ENCODE results near the gene SSPN. TPM values are rescaled to one million over a fixed set of nuclear protein-coding genes. Genes with fewer than 3 reads are reported as not detected.
"Not testable (repeated sequence)": the region's sequence is repeated elsewhere in the genome, so short reads cannot be mapped to it uniquely, and the experiment has no call there.

Gene SSPN
- total RNA-seq, 1 experiment from 2014 or later: not detected

DNA sequence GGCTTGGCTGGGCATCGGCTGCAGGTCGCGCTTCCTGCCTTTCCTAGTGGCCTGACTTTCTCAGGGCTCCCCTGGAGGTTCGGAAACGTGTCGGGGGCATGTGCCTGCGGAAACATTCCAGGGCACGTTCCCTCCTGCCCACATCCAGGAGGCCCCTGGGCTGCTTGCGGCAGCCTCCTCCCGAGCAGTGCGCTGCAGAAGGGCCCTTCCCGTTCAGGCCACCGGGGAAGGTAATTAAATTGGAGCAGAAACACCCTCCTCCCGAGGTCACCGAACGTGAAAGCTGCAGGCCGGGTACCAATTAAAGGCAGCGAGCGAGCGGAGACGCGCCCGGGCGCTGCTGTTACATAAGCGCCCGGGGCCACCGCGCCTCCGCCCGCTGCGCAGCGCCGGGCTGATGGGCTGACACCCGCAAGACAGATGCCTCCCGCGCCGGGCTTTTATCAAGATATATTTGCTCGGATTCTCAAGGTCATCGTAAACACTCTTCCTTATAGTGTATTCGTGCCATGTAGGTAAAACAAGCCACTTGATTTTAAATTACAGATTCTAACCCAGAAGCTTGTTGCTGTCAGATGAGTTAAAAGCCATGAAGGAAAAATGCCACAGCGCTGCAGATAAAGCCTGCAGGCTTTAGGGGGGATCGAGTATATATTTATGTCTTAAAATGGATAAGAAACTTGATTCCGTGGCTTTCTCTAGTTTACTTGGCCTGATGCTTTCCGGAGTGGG, 31.4 kb downstream of the SSPN start:
- no peak overlapping the region for H2AFZ ChIP-seq (ENCODE audit: low read length)
- DNase-seq: no peak
- no peak overlapping the region for H3K4me3 ChIP-seq (ENCODE audit: low read length)
- no peaks in the 10 kb centered on the region for H3K9me3 ChIP-seq (ENCODE audit: low read length)
- H3K9ac ChIP-seq (ENCODE audit: low read length): no peak overlapping the region
- H3K79me2 ChIP-seq (ENCODE audit: low read length): no peaks in the 10 kb centered on the region
- no peaks in the 10 kb centered on the region for H3K9me2 ChIP-seq (replicated peaks; ENCODE audit: insufficient read depth, low read length)
- H4K20me1 ChIP-seq (ENCODE audit: insufficient read depth, low read depth, low read length): no peaks in the 10 kb centered on the region
- H3K27ac ChIP-seq (ENCODE audit: low read length): no peak overlapping the region
- no peaks in the 10 kb centered on the region for H3K27me3 ChIP-seq (ENCODE audit: low read length)
- no peaks in the 10 kb centered on the region for H3K4me1 ChIP-seq (ENCODE audit: low read length)
- no peaks in the 10 kb centered on the region for H3K36me3 ChIP-seq (ENCODE audit: insufficient read depth, low read length)
- H3K4me2 ChIP-seq (ENCODE audit: low read depth, low read length, poor library complexity, severe bottlenecking): no peak overlapping the region

DNA sequence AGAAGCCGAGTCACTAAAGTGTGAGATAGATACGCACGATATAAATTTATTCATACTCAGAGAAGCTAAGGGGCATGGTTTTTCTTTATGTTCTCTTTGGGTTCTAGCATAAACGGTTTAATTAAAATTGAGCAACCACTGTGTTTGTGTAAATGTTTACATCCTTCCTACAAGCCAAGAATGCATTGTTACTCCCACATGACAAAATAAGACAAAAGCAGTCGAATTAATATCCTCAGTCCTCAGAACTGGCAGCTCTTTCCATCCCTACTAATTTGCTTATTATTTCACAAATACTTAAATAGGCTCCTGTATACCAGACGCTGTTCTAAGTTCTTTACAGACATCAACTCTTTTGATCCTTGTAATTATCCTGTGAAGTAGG, 32.0 kb downstream of the SSPN start:
- Histone ChIP-seq H3K9me3 (ENCODE audit: low read length) (no peaks in the 10 kb centered on the region), H3K79me2 (ENCODE audit: low read length) (no peaks in the 10 kb centered on the region), H3K9me2 (replicated peaks; ENCODE audit: insufficient read depth, low read length) (no peaks in the 10 kb centered on the region), H3K27ac (ENCODE audit: low read length) (no peak overlapping the region), H3K36me3 (ENCODE audit: insufficient read depth, low read length) (no peaks in the 10 kb centered on the region), H3K4me2 (ENCODE audit: low read depth, low read length, poor library complexity, severe bottlenecking) (no peak overlapping the region), H3K4me1 (ENCODE audit: low read length) (no peaks in the 10 kb centered on the region), H4K20me1 (ENCODE audit: insufficient read depth, low read depth, low read length) (no peaks in the 10 kb centered on the region), H3K9ac (ENCODE audit: low read length) (no peak overlapping the region), H2AFZ (ENCODE audit: low read length) (no peak overlapping the region), H3K27me3 (ENCODE audit: low read length) (no peaks in the 10 kb centered on the region), H3K4me3 (ENCODE audit: low read length) (no peak overlapping the region)
- no peak for DNase-seq

DNA sequence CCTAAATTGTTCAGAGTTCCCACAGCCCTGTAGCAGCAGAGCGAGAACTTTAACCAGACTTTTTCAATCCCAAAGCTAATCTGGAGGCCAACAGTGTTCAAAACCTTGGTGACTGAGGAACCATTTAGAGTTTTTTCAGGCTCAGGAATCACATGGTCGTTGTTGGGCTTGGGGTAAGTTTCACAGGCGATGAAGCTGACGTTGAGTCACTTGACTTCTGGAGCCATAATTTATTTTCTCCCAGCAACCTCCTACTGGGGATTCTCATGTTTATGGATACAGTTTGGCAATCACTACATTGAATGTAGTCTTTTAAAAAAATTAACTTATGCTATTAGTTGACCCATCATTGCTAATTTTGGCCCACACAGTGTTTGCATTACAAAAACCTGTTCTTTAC, 34.5 kb downstream of the SSPN start:
- Histone ChIP-seq H3K9me3 (ENCODE audit: low read length) (no peaks in the 10 kb centered on the region), H3K4me2 (ENCODE audit: low read depth, low read length, poor library complexity, severe bottlenecking) (no peak overlapping the region), H3K9me2 (replicated peaks; ENCODE audit: insufficient read depth, low read length) (no peaks in the 10 kb centered on the region), H3K36me3 (ENCODE audit: insufficient read depth, low read length) (no peaks in the 10 kb centered on the region), H3K79me2 (ENCODE audit: low read length) (no peaks in the 10 kb centered on the region), H3K4me1 (ENCODE audit: low read length) (no peaks in the 10 kb centered on the region), H3K27me3 (ENCODE audit: low read length) (no peaks in the 10 kb centered on the region), H3K4me3 (ENCODE audit: low read length) (no peak overlapping the region), H2AFZ (ENCODE audit: low read length) (no peak overlapping the region), H4K20me1 (ENCODE audit: insufficient read depth, low read depth, low read length) (no peaks in the 10 kb centered on the region), H3K27ac (ENCODE audit: low read length) (no peak overlapping the region), H3K9ac (ENCODE audit: low read length) (no peak overlapping the region)
- no peak for DNase-seq

GRCh38 chr12:26231470-26231869, 36.1 kb downstream of the SSPN start:
- no peaks in the 10 kb centered on the region for H4K20me1 ChIP-seq (ENCODE audit: insufficient read depth, low read depth, low read length)
- no peak for DNase-seq
- no peaks in the 10 kb centered on the region for H3K27me3 ChIP-seq (ENCODE audit: low read length)
- no peaks in the 10 kb centered on the region for H3K9me3 ChIP-seq (ENCODE audit: low read length)
- no peaks in the 10 kb centered on the region for H3K36me3 ChIP-seq (ENCODE audit: insufficient read depth, low read length)
- no peaks in the 10 kb centered on the region for H3K4me1 ChIP-seq (ENCODE audit: low read length)
- no peak overlapping the region for H3K4me3 ChIP-seq (ENCODE audit: low read length)
- H3K79me2 ChIP-seq (ENCODE audit: low read length): no peaks in the 10 kb centered on the region
- H3K4me2 ChIP-seq (ENCODE audit: low read depth, low read length, poor library complexity, severe bottlenecking): no peak overlapping the region
- H3K9me2 ChIP-seq (replicated peaks; ENCODE audit: insufficient read depth, low read length): no peaks in the 10 kb centered on the region
- H3K9ac ChIP-seq (ENCODE audit: low read length): no peak overlapping the region
- no peak overlapping the region for H3K27ac ChIP-seq (ENCODE audit: low read length)
- H2AFZ ChIP-seq (ENCODE audit: low read length): no peak overlapping the region

- no peak overlapping the region for H3K4me2 ChIP-seq (ENCODE audit: low read depth, low read length, poor library complexity, severe bottlenecking)
- H3K9ac ChIP-seq (ENCODE audit: low read length): no peak overlapping the region
- no peaks in the 10 kb centered on the region for H3K79me2 ChIP-seq (ENCODE audit: low read length)
- no peaks in the 10 kb centered on the region for H3K27me3 ChIP-seq (ENCODE audit: low read length)
- H3K27ac ChIP-seq (ENCODE audit: low read length): no peak overlapping the region
- no peak overlapping the region for H2AFZ ChIP-seq (ENCODE audit: low read length)
- no peak for DNase-seq
- H3K9me2 ChIP-seq (replicated peaks; ENCODE audit: insufficient read depth, low read length): no peaks in the 10 kb centered on the region
- no peaks in the 10 kb centered on the region for H3K9me3 ChIP-seq (ENCODE audit: low read length)
- no peaks in the 10 kb centered on the region for H3K4me1 ChIP-seq (ENCODE audit: low read length)
- no peak overlapping the region for H3K4me3 ChIP-seq (ENCODE audit: low read length)
- no peaks in the 10 kb centered on the region for H4K20me1 ChIP-seq (ENCODE audit: insufficient read depth, low read depth, low read length)
- H3K36me3 ChIP-seq (ENCODE audit: insufficient read depth, low read length): no peaks in the 10 kb centered on the region
Observed at GRCh38 chr12:26231921-26232320, 36.5 kb downstream of the SSPN start.

GRCh38 chr12:26233631-26234030, 38.3 kb downstream of the SSPN start:
- Histone ChIP-seq H3K4me3 (ENCODE audit: low read length) (no peak overlapping the region), H3K9me2 (replicated peaks; ENCODE audit: insufficient read depth, low read length) (no peaks in the 10 kb centered on the region), H3K9ac (ENCODE audit: low read length) (no peak overlapping the region), H3K79me2 (ENCODE audit: low read length) (no peaks in the 10 kb centered on the region), H3K4me1 (ENCODE audit: low read length) (no peaks in the 10 kb centered on the region), H4K20me1 (ENCODE audit: insufficient read depth, low read depth, low read length) (no peaks in the 10 kb centered on the region), H3K27me3 (ENCODE audit: low read length) (no peaks in the 10 kb centered on the region), H3K4me2 (ENCODE audit: low read depth, low read length, poor library complexity, severe bottlenecking) (no peak overlapping the region), H3K36me3 (ENCODE audit: insufficient read depth, low read length) (no peaks in the 10 kb centered on the region), H3K27ac (ENCODE audit: low read length) (no peak overlapping the region), H2AFZ (ENCODE audit: low read length) (no peak overlapping the region), H3K9me3 (ENCODE audit: low read length) (no peaks in the 10 kb centered on the region)
- DNase-seq: no peak

- not testable (repeated sequence) for H3K4me2 ChIP-seq (ENCODE audit: low read depth, low read length, poor library complexity, severe bottlenecking); H2AFZ ChIP-seq (ENCODE audit: low read length); H3K4me1 ChIP-seq (ENCODE audit: low read length)
Observed at GRCh38 chr12:26235465-26235864, 40.1 kb downstream of the SSPN start.

DNA sequence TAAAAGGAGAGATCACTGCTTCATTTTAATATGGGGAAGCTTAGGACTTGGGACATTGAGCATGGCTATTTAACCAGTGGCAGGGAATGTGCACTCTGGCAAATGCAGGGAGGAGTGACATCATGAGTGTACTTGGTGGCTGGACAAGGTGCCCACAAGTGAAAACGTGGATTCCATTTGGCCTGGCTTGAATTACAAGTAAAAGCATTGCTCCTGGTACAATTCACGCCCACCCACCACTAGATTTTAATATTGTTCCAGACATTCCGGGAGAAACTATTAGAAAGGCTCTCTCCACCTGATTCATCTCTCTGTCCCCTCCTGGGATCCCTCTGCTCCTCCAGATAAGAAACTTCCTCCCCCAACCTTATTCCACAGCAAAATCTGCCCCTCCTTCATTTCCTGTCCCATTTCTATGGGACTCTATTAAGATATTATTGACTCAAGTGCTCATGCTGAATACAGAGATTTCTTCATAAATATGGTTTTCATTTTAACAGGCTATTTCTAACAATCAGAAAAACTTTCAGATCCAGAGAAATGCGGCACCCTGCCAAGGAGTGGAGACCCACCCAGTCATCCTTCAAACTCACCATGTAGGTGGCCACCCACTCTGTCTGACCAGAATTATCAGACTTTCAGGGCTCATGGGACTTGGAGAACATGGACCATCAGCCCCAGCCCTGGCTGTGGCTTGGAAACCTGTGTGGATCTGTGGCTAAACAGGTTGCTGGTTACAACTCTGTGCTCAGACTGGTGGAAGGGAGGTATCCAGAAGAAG, 43.2 kb downstream of the SSPN start:
- no peaks in the 10 kb centered on the region for H3K9me2 ChIP-seq (replicated peaks; ENCODE audit: insufficient read depth, low read length)
- H3K9me3 ChIP-seq (ENCODE audit: low read length): no peaks in the 10 kb centered on the region
- H3K4me2 ChIP-seq (ENCODE audit: low read depth, low read length, poor library complexity, severe bottlenecking): no peak overlapping the region
- no peaks in the 10 kb centered on the region for H4K20me1 ChIP-seq (ENCODE audit: insufficient read depth, low read depth, low read length)
- H3K27me3 ChIP-seq (ENCODE audit: low read length): no peaks in the 10 kb centered on the region
- no peaks in the 10 kb centered on the region for H3K4me1 ChIP-seq (ENCODE audit: low read length)
- H3K36me3 ChIP-seq (ENCODE audit: insufficient read depth, low read length): no peaks in the 10 kb centered on the region
- H2AFZ ChIP-seq (ENCODE audit: low read length): no peak overlapping the region
- no peak overlapping the region for H3K4me3 ChIP-seq (ENCODE audit: low read length)
- H3K79me2 ChIP-seq (ENCODE audit: low read length): no peaks in the 10 kb centered on the region
- no peak overlapping the region for H3K27ac ChIP-seq (ENCODE audit: low read length)
- no peak for DNase-seq
- no peak overlapping the region for H3K9ac ChIP-seq (ENCODE audit: low read length)

More at GRCh38 chr12:26235465-26235864, 40.1 kb downstream of the SSPN start:
- H3K9ac ChIP-seq (ENCODE audit: low read length); H3K9me3 ChIP-seq (ENCODE audit: low read length); H3K79me2 ChIP-seq (ENCODE audit: low read length); H3K27me3 ChIP-seq (ENCODE audit: low read length); H3K27ac ChIP-seq (ENCODE audit: low read length); H4K20me1 ChIP-seq (ENCODE audit: insufficient read depth, low read depth, low read length); H3K4me3 ChIP-seq (ENCODE audit: low read length); DNase-seq; H3K36me3 ChIP-seq (ENCODE audit: insufficient read depth, low read length); H3K9me2 ChIP-seq (replicated peaks; ENCODE audit: insufficient read depth, low read length): not testable (repeated sequence)

Data from Karpas-422 (cell line).